GM12878 (cell line): Measurements from ENCODE around the gene SHH. TPM values are rescaled to one million over a fixed set of nuclear protein-coding genes. Genes with fewer than 3 reads are reported as not detected.

Experiments
- ATAC-seq: fragments of 200-7000 bp; cut with Tn5 transposase; 3 replicates; pipeline ENCODE4 v1.9.1; 2020; ENCODE audit warnings: mild to moderate bottlenecking, moderate library complexity
- BruUV-seq: library from RNA; stranded (reverse); fragments of 400-500 nt; replicated peaks from 2 replicates; lab custom pipeline; 2021; lab: Mats Ljungman, UMichigan
- CTCF ChIA-PET: fragments of 300-600 bp; sonication (Branson Sonifier 250); formaldehyde crosslinking; extraction: SDS; loops from one replicate; lab custom pipeline; 2021; ENCODE audit warnings: inconsistent platforms; lab: Yijun Ruan, JAX
- POLR2A ChIA-PET: fragments of 350-600 bp; formaldehyde crosslinking; extraction: SDS; loops from one replicate; lab custom pipeline; 2021; ENCODE audit warnings: inconsistent platforms; lab: Charles Lee
- RAD21 ChIA-PET: fragments of 300-600 bp; sonication (Branson Sonifier 250); formaldehyde crosslinking; loops from one replicate; lab custom pipeline; 2023; ENCODE audit warnings: antibody characterized with exemption; ENCODE audit not compliant: unreplicated experiment; lab: Charles Lee
- SMC1A ChIA-PET: fragments of 300-600 bp; sonication (Branson Sonifier 250); formaldehyde crosslinking; loops from one replicate; lab custom pipeline; 2023; ENCODE audit not compliant: unreplicated experiment, uncharacterized antibody; lab: Charles Lee
- DNase-seq: peaks from one replicate; pipeline ENCODE4 v3.0.0-alpha.2; 2011; ENCODE audit warnings: low read depth, low spot score
- FAIRE-seq: peaks from 3 replicates; lab custom pipeline; 2011; peaks lifted over from hg19 to GRCh38; lab: Jason Lieb, UNC
- H2AFZ ChIP-seq: 2 replicates; pipeline ENCODE4 v1.6.0; 2011; ENCODE audit warnings: low read depth, low read length, control low read depth; ENCODE audit not compliant: control insufficient read depth
- H3K27ac ChIP-seq: 2 replicates; pipeline ENCODE4 v1.5.1; 2011; ENCODE audit warnings: control low read depth; ENCODE audit not compliant: control insufficient read depth, insufficient read depth
- H3K27me3 ChIP-seq, 2 experiments: replicated peaks in 1 of 2; 2 replicates each; pipeline versions ENCODE4 v1.6.0 to v1.6.1; 2011; ENCODE audit warnings: low read length in 1 of 2; ENCODE audit not compliant: control insufficient read depth in 2 of 2, insufficient read depth in 2 of 2
- H3K36me3 ChIP-seq, 2 experiments: 2 replicates each; pipeline ENCODE4 v1.5.1; 2011; ENCODE audit warnings: low read length in 1 of 2; ENCODE audit not compliant: control insufficient read depth in 2 of 2, insufficient read depth in 2 of 2
- H3K4me1 ChIP-seq: 2 replicates; pipeline ENCODE4 v1.6.1; 2011; ENCODE audit warnings: mild to moderate bottlenecking, low read length, moderate library complexity, mixed read lengths; ENCODE audit not compliant: control insufficient read depth, insufficient read depth
- H3K4me2 ChIP-seq: 2 replicates; pipeline ENCODE4 v1.6.0; 2011; ENCODE audit warnings: control low read depth; ENCODE audit not compliant: control insufficient read depth, insufficient read depth
- H3K4me3 ChIP-seq: fragments of 200-600 bp; sonication (generic); 2 replicates; pipeline ENCODE4 v1.5.1; 2016
- H3K79me2 ChIP-seq: 2 replicates; pipeline ENCODE4 v1.6.0; 2011; ENCODE audit warnings: low read length; ENCODE audit not compliant: control insufficient read depth, insufficient read depth
- H3K9ac ChIP-seq: 2 replicates; pipeline ENCODE4 v1.8.0; 2011; ENCODE audit warnings: low read length, control low read depth, mixed read lengths; ENCODE audit not compliant: control insufficient read depth, insufficient read depth
- H3K9me3 ChIP-seq: replicated peaks from 3 replicates; pipeline ENCODE4 v1.5.1; 2011; ENCODE audit warnings: mild to moderate bottlenecking, low read length; ENCODE audit not compliant: control insufficient read depth, insufficient read depth
- H4K20me1 ChIP-seq: 2 replicates; pipeline ENCODE4 v1.6.0; 2011; ENCODE audit not compliant: control insufficient read depth, insufficient read depth
- ATF7 ChIP-seq: fragments of 450-650 bp; IDR thresholded peaks from 2 replicates; pipeline ENCODE4 v1.6.1; 2016; ENCODE audit warnings: low read depth, mild to moderate bottlenecking
- BMI1 ChIP-seq: fragments of 450-650 bp; IDR thresholded peaks from 2 replicates; pipeline ENCODE4 v1.6.1; 2016; ENCODE audit warnings: mild to moderate bottlenecking, moderate library complexity, borderline replicate concordance
- CBX5 ChIP-seq: sonication (generic); IDR thresholded peaks from 2 replicates; pipeline ENCODE4 v1.6.1; 2016; ENCODE audit warnings: low read depth, moderate library complexity, mild to moderate bottlenecking, inconsistent platforms
- CHD4 ChIP-seq: fragments of 200-600 bp; sonication (generic); IDR thresholded peaks from 2 replicates; pipeline ENCODE4 v1.6.1; 2016; ENCODE audit warnings: mild to moderate bottlenecking
- EP300 ChIP-seq, 2 experiments: fragments of 150-350 bp in 1 of 2; IDR thresholded peaks; 2 replicates each; pipeline ENCODE4 v1.6.1; 2011 to 2012; ENCODE audit warnings: low read depth in 2 of 2, low read length in 2 of 2, borderline replicate concordance in 1 of 2, improper control_type of control experiment in 1 of 2, inconsistent platforms in 1 of 2; ENCODE audit not compliant: control insufficient read depth in 1 of 2
- EZH2 ChIP-seq: IDR thresholded peaks from 2 replicates; pipeline ENCODE4 v1.6.1; 2012; ENCODE audit warnings: low read depth, mild to moderate bottlenecking, control low read depth, inconsistent platforms, low read length, borderline replicate concordance; ENCODE audit not compliant: control insufficient read depth
- FOXM1 ChIP-seq: IDR thresholded peaks from 2 replicates; pipeline ENCODE4 v1.6.1; 2012; ENCODE audit warnings: low read depth, mild to moderate bottlenecking, inconsistent platforms, low read length, moderate library complexity
- HSF1 ChIP-seq: fragments of 150-350 bp; IDR thresholded peaks from 2 replicates; pipeline ENCODE4 v1.6.1; 2014; ENCODE audit warnings: mild to moderate bottlenecking, low read depth, low read length
- KDM1A ChIP-seq: fragments of 200-600 bp; sonication (generic); IDR thresholded peaks from 2 replicates; pipeline ENCODE4 v1.6.1; 2016; ENCODE audit warnings: borderline replicate concordance
- MEF2A ChIP-seq: IDR thresholded peaks from 2 replicates; pipeline ENCODE4 v1.6.1; 2011; ENCODE audit warnings: low read depth, mild to moderate bottlenecking, low read length, moderate library complexity; ENCODE audit not compliant: insufficient read depth
- MYC ChIP-seq: IDR thresholded peaks from 2 replicates; pipeline ENCODE4 v1.6.1; 2011; ENCODE audit warnings: mild to moderate bottlenecking, low read length, moderate library complexity, inconsistent platforms; ENCODE audit not compliant: insufficient read depth, insufficient replicate concordance, insufficient read length, severe bottlenecking
- PAX8 ChIP-seq: fragments of 450-650 bp; IDR thresholded peaks from 2 replicates; pipeline ENCODE4 v1.6.1; 2017; ENCODE audit warnings: mild to moderate bottlenecking, moderate library complexity
- SMAD5 ChIP-seq: IDR thresholded peaks from 2 replicates; pipeline ENCODE4 v1.6.1; 2016; ENCODE audit warnings: antibody characterized with exemption, low read depth
- TARDBP ChIP-seq: IDR thresholded peaks from 2 replicates; pipeline ENCODE4 v1.6.1; 2016; ENCODE audit warnings: borderline replicate concordance
- TCF12 ChIP-seq: IDR thresholded peaks from 2 replicates; pipeline ENCODE4 v1.6.1; 2011; ENCODE audit warnings: low read depth, mild to moderate bottlenecking, low read length
- YY1 ChIP-seq: IDR thresholded peaks from 2 replicates; pipeline ENCODE4 v1.6.1; 2011; ENCODE audit warnings: low read depth, mild to moderate bottlenecking, low read length
- ZNF217 ChIP-seq: fragments of 450-650 bp; IDR thresholded peaks from 2 replicates; pipeline ENCODE4 v1.6.1; 2017; ENCODE audit warnings: antibody characterized with exemption, mild to moderate bottlenecking
- WGBS: methylation state at CpG from one replicate; pipeline ENCODE4 v1.1.6; 2016; ENCODE audit warnings: low lambda C conversion rate; ENCODE audit not compliant: insufficient replicate concordance, insufficient coverage; ENCODE audit errors: missing lambda C conversion rate; 5-methylcytosine and 5-hydroxymethylcytosine counted together
- in situ Hi-C: fragments of 300-500 bp; cut with MboI; formaldehyde crosslinking; loops from 9 replicates; pipeline ENCODE4 v1.14.3; 2018; ENCODE audit warnings: mixed read lengths
- intact Hi-C: fragments of 100-400 bp; cut with micrococcal nuclease; formaldehyde crosslinking; loops from one replicate; pipeline ENCODE4 v1.14.2; 2022; ENCODE audit not compliant: unreplicated experiment
- polyA plus RNA-seq, 11 experiments: library from polyadenylated mRNA; depleted of rRNA in 4 of 11; unstranded in 6 of 11; stranded (reverse) in 5 of 11; fragments of >200 nt; fragmentation: Nextera tagmentation in 4 of 11; fragmentation: Illumina TruSeq in 1 of 11; extraction: Ambion mirVana in 4 of 11; extraction: Trizol in 1 of 11; gene quantifications; 1 replicate in 1 of 11; 2 replicates in 10 of 11; pipeline versions ENCODE4 v1.2.1 to v1.2.3, GENCODE V29; 2011 to 2016; ENCODE audit warnings: inconsistent platforms in 2 of 11, missing spikeins in 2 of 11, low read depth in 1 of 11
- total RNA-seq, 4 experiments: library from RNA; depleted of rRNA in 3 of 4; stranded (reverse); fragments of >200 nt in 3 of 4; fragmentation: Illumina TruSeq in 1 of 4; extraction: Trizol in 1 of 4; gene quantifications; 2 replicates each; pipeline versions ENCODE4 v1.2.1 to v1.2.3, GENCODE V29; 2013 to 2021

Gene SHH
- total and polyA plus RNA-seq, 10 of the 15 experiments (the other 5 are each of a cell fraction or from before 2014, with no cell fraction given), result not detected

GRCh38 chr7:155847821-155848435 is 35.7 kb upstream of the SHH start:
- no TSS peak for BruUV-seq
- RAD21 ChIA-PET, result no interaction called here
- ATAC-seq, result no peak
- Histone ChIP-seq H3K36me3 (no peaks in the 10 kb centered on the region), H4K20me1 (no peaks in the 10 kb centered on the region), H3K27ac (no peak overlapping the region), H3K9ac (no peak overlapping the region), H3K79me2 (no peaks in the 10 kb centered on the region), H3K4me1 (no peaks in the 10 kb centered on the region), H3K27me3 (no peaks in the 10 kb centered on the region; a peak in 1 of 4 replicates), H2AFZ (no peak overlapping the region), H3K9me3 (no peaks in the 10 kb centered on the region), H3K4me2 (no peak overlapping the region), H3K4me3 (no peak overlapping the region)
- no peak for TF ChIP-seq CBX5
- TF ChIP-seq PAX8, result no peak
- TF ChIP-seq KDM1A, result no peak
- TF ChIP-seq EZH2, result no peak
- TF ChIP-seq MEF2A, result no peak
- no peak for TF ChIP-seq MYC
- no peak for TF ChIP-seq YY1
- TF ChIP-seq FOXM1, result no peak
- TF ChIP-seq TARDBP, result no peak
- no peak for TF ChIP-seq BMI1
- no peak for TF ChIP-seq HSF1
- TF ChIP-seq CHD4, result no peak
- TF ChIP-seq ATF7, result no peak
- TF ChIP-seq EP300 (IDR thresholded peaks at IDR 0.05; ENCODE audit: borderline replicate concordance in 1 of 2, control insufficient read depth in 1 of 2, low read depth in 2 of 2, low read length in 2 of 2), result no peak
- TF ChIP-seq TCF12, result no peak
- TF ChIP-seq ZNF217, result no peak
- no peak for TF ChIP-seq SMAD5
- in situ Hi-C loops (no loop called here), intact Hi-C loops (no loop called here)
- DNase-seq, result no peak
- POLR2A ChIA-PET, result no interaction called here
- WGBS, result 37% methylated on average over 18 of the region's 18 CpGs
- CTCF ChIA-PET, result no interaction called here
- no peak for FAIRE-seq
- SMC1A ChIA-PET, result no interaction called here
